Right lobe of liver (tissue), 6 donors: ENCODE measurements around the gene TRMT61A. TPM values are rescaled to one million over a fixed set of nuclear protein-coding genes. Genes with fewer than 3 reads are reported as not detected.

Experiments used
- ATAC-seq, 4 donors: fragments of 200-7000 bp; cut with Tn5 transposase; one replicate each; pipeline ENCODE4 v1.9.1; 2020; ENCODE audit warnings: mild to moderate bottlenecking in 4 of 4, moderate library complexity in 4 of 4
- DNase-seq, 3 donors: peaks; one replicate each; pipeline ENCODE4 v3.0.0-alpha.2; 2020
- H3K27ac ChIP-seq, 3 donors: fragments of 200-600 bp; one replicate each; pipeline ENCODE4 v1.8.0; 2022
- H3K27me3 ChIP-seq, 2 donors: fragments of 200-600 bp; one replicate each; pipeline ENCODE4 v1.8.0; 2022
- H3K36me3 ChIP-seq, 4 donors: fragments of 200-600 bp; sonication (generic) in 1 of 4; one replicate each; pipeline versions ENCODE4 v1.5.1 to v1.8.0; 2017 to 2022; ENCODE audit warnings: control low read depth in 1 of 4
- H3K4me1 ChIP-seq, 4 donors: fragments of 200-600 bp; sonication (generic) in 1 of 4; one replicate each; pipeline versions ENCODE4 v1.5.1 to v1.8.0; 2017 to 2022; ENCODE audit warnings: control low read depth in 1 of 4
- H3K4me3 ChIP-seq, 3 donors: fragments of 200-600 bp; one replicate each; pipeline ENCODE4 v1.8.0; 2022
- H3K9me3 ChIP-seq, 4 donors: fragments of 200-600 bp; sonication (generic) in 1 of 4; one replicate each; pipeline versions ENCODE4 v1.5.1 to v1.8.0; 2017 to 2022; ENCODE audit warnings: control low read depth in 1 of 4
- POLR2A ChIP-seq: fragments of 450-650 bp; IDR thresholded peaks from one replicate; pipeline ENCODE4 v1.6.1; 2017; ENCODE audit warnings: antibody characterized with exemption, mild to moderate bottlenecking
- WGBS: methylation state at CpG from one replicate; pipeline ENCODE4 v1.1.6; 2018; ENCODE audit warnings: low coverage, low lambda C conversion rate; ENCODE audit not compliant: insufficient coverage; ENCODE audit errors: missing lambda C conversion rate; 5-methylcytosine and 5-hydroxymethylcytosine counted together
- intact Hi-C, 2 donors: fragments of 100-400 bp; cut with DNase I; formaldehyde crosslinking; loops; one replicate each; pipeline versions ENCODE4 v1.11.2 to v1.14.1; 2022
- total RNA-seq, 6 experiments: library from RNA; depleted of rRNA in 2 of 6; stranded (reverse); fragments of >200 nt in 2 of 6; fragmentation: NEBNext Ultra II Directional in 3 of 6; extraction: Animal tissue kit (Norgen Biotek cat#: 25700) in 3 of 6; gene quantifications; one replicate each; pipeline versions ENCODE4 v1.1.0 to v1.2.4, GENCODE V29; 2016 to 2023
- TF ChIP-seq, protein P1 (sequence below), 4 donors: fragments of 200-600 bp in 3 of 4; fragments of 450-650 bp in 1 of 4; IDR thresholded peaks; one replicate each; pipeline versions ENCODE4 v1.5.1 to v1.8.0; 2016 to 2022; ENCODE audit warnings: antibody characterized with exemption in 4 of 4, mild to moderate bottlenecking in 2 of 4
- donor health status: DM: no; HTN: yes; CAD: no.
- donor health status: DM: no; HTN: no; CAD: no.
- donor health status: DM: no; HTN: no; CAD: no.
- donor health status: DM: no; HTN: yes; CAD: no.
- donor health status: DM: no; HTN: yes; CAD: no.

TRMT61A gene
- total RNA-seq, 6 experiments from 2014 or later = 3.8 to 12.1 (median 4.8) TPM

- ATAC-seq (peak; percentile 95 to 97 (median 96)), DNase-seq (peak; percentile 88 to 89 (median 89))
- Histone ChIP-seq H3K4me1 (peaks cover 0 to 9% (median 0%) of the 10 kb centered on the region in 4 donors), H3K4me3 (no peak overlapping the region), H3K9me3 (no peaks in the 10 kb centered on the region), H3K36me3 (peaks cover 0 to 45% (median 15%) of the 10 kb centered on the region in 4 donors), H3K27me3 (no peaks in the 10 kb centered on the region), H3K27ac (no peak overlapping the region)
- intact Hi-C loops = loop anchor here in 1 of 2 donors (5.0 kb wide), 1 partner anchor 47 kb away; no protein-coding TSS in a partner anchor
- TF ChIP-seq, protein P1, sequence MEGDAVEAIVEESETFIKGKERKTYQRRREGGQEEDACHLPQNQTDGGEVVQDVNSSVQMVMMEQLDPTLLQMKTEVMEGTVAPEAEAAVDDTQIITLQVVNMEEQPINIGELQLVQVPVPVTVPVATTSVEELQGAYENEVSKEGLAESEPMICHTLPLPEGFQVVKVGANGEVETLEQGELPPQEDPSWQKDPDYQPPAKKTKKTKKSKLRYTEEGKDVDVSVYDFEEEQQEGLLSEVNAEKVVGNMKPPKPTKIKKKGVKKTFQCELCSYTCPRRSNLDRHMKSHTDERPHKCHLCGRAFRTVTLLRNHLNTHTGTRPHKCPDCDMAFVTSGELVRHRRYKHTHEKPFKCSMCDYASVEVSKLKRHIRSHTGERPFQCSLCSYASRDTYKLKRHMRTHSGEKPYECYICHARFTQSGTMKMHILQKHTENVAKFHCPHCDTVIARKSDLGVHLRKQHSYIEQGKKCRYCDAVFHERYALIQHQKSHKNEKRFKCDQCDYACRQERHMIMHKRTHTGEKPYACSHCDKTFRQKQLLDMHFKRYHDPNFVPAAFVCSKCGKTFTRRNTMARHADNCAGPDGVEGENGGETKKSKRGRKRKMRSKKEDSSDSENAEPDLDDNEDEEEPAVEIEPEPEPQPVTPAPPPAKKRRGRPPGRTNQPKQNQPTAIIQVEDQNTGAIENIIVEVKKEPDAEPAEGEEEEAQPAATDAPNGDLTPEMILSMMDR (IDR thresholded peaks at IDR 0.05) = peak; percentile 83 to 94 (median 92)
- no peak for TF ChIP-seq POLR2A
- 29% methylated on average over 14 of the region's 17 CpGs for WGBS
Observed at GRCh38 chr14:103500148-103500990, 28.6 kb upstream of the TRMT61A start.

DNA sequence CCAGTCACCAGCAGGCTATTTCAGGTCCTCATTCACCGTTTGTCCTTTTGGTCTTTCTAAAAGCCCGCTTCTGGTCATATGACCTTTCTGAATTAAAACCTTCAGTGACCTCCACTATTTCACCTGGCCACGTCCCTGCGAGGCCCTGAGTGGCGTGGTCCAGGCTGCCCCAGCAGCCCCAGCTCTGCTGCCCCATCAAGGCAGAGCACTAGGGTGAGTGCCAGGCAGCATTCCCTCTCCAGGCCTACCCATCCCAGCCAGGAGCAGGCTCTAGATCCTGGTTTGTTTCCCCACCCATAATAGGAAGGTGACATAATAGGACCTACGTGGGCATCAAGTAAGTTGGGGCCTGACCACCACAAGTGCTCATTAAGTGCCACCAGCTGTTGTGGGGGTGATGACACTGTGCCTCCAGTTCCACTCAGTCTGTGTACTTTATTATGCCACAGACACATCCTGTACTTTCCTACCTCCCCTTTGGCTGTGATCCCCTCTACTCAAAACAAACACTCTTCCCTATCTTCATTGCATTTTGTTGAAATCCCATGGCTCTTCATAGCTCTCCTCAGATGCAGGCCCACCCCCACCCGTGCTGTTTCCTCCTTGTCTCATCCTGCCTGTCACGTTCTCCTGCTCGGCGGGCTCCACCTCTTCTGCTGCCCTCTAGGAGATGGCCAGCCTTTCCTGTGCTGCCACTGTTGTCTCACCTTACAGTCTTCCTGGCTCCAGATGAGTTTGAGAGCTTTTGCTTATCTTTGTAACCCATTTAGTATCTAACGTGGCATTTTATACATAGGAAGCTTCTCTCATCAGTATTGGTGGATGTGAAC, 27.7 kb upstream of the TRMT61A start:
- Histone ChIP-seq H3K27me3 (no peaks in the 10 kb centered on the region), H3K27ac (no peak overlapping the region), H3K36me3 (peaks cover 0 to 39% (median 15%) of the 10 kb centered on the region in 4 donors), H3K4me3 (no peak overlapping the region), H3K9me3 (no peaks in the 10 kb centered on the region), H3K4me1 (peaks cover 0 to 3% (median 0%) of the 10 kb centered on the region in 4 donors)
- intact Hi-C loops = loop anchor here in 1 of 2 donors (5.0 kb wide), 1 partner anchor 46 kb away; no protein-coding TSS in a partner anchor
- peak in 1 of 3 donors; percentile 36 for DNase-seq
- ATAC-seq = peak in 1 of 4 donors; percentile 17
- 54% methylated on average over 5 of the region's 11 CpGs for WGBS
- TF ChIP-seq, protein P1 (IDR thresholded peaks at IDR 0.05) = no peak
- TF ChIP-seq POLR2A = no peak

DNA sequence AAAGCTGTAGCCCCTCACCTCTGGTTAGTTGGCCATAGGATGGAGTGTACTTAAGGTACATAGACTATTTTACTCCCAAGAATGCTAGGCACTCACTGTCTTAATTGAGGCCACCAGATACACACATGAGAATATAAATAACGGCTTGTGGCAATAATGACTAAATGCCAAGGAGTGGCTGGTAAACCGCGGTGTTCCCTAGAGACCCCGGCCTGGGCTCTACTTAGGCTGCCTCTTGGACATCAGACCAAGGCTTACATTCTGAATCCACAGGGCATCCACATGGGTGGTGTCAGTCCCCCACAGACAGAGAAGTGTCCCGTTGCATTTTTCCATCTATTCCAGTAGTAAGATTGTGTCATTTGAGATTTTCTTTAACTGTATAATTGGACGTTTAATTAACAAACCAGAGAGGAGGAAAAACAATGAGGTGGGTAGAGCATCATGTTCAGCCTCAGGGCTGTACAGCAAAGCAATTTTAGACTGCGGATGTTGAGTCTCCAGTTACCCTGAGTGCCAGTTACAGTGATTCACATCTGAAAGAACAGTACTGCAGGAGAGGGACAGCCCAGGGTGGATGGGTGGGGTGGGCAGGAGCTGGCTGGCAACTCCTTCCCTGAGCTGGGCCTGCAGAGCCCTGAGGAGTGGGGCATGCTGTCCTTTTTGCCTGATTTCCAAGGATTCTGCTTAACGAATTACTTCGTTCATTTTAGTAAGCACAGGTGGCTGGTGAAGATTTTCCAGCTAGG, 26.9 kb upstream of the TRMT61A start:
- Histone ChIP-seq H3K4me3 (no peak overlapping the region), H3K27ac (no peak overlapping the region), H3K36me3 (peaks cover 0 to 39% (median 15%) of the 10 kb centered on the region in 4 donors), H3K4me1 (peaks cover 0 to 3% (median 0%) of the 10 kb centered on the region in 4 donors), H3K9me3 (no peaks in the 10 kb centered on the region), H3K27me3 (no peaks in the 10 kb centered on the region)
- TF ChIP-seq, protein P1 (IDR thresholded peaks at IDR 0.05) = no peak
- TF ChIP-seq POLR2A = no peak
- WGBS = 85% methylated on average over 3 of the region's 9 CpGs
- DNase-seq = peak in 1 of 3 donors; percentile 18
- intact Hi-C loops = loop anchor here in 1 of 2 donors (5.0 kb wide), 1 partner anchor 45 kb away; no protein-coding TSS in a partner anchor
- no peak for ATAC-seq

GRCh38 chr14:103502877-103503276, 26.1 kb upstream of the TRMT61A start:
- DNase-seq (peak in 1 of 3 donors; percentile 23), ATAC-seq (no peak)
- Histone ChIP-seq H3K9me3 (no peaks in the 10 kb centered on the region), H3K36me3 (peaks cover 0 to 39% (median 15%) of the 10 kb centered on the region in 4 donors), H3K27ac (no peak overlapping the region), H3K4me1 (peaks cover 0 to 3% (median 0%) of the 10 kb centered on the region in 4 donors), H3K27me3 (no peaks in the 10 kb centered on the region), H3K4me3 (no peak overlapping the region)
- intact Hi-C loops = loop anchor here in 1 of 2 donors (5.0 kb wide), 1 partner anchor 44 kb away; no protein-coding TSS in a partner anchor
- 87% methylated on average over 14 of the region's 18 CpGs for WGBS
- TF ChIP-seq, protein P1 (IDR thresholded peaks at IDR 0.05) = no peak
- TF ChIP-seq POLR2A = no peak
